Measurements from ENCODE around the gene BAIAP2L1. TPM values are rescaled to one million over a fixed set of nuclear protein-coding genes. Genes with fewer than 3 reads are reported as not detected.
"Not testable (repeated sequence)": the region's sequence is repeated elsewhere in the genome, so short reads cannot be mapped to it uniquely, and the experiment has no call there.

Gene BAIAP2L1
- total and polyA plus RNA-seq, 7 donors = 0.27 to 44.2 (median 3.0) TPM

GRCh38 chr7:98409843-98410242 is 9.0 kb upstream of the BAIAP2L1 start:
- H3K36me3 ChIP-seq = no peaks in the 10 kb centered on the region
- no peak for DNase-seq
- 19 to 68% methylated on average over 3 of the region's 3 CpGs for WGBS, 2 donors
- H3K27ac ChIP-seq = no peak overlapping the region
- TF ChIP-seq POLR2A (IDR thresholded peaks at IDR 0.05) (no peak), EP300 (IDR thresholded peaks at IDR 0.05) (no peak), POLR2AphosphoS5 (IDR thresholded peaks at IDR 0.05) (no peak), CTCF (IDR thresholded peaks at IDR 0.05) (no peak)
- H3K27me3 ChIP-seq = peaks cover 0 to 5% (median 0%) of the 10 kb centered on the region in 3 donors
- no peaks in the 10 kb centered on the region for H3K4me1 ChIP-seq
- no peak overlapping the region for H3K4me3 ChIP-seq
- intact Hi-C loops (cut with DNase I) = no loop called here
- no peaks in the 10 kb centered on the region for H3K9me3 ChIP-seq

- not testable (repeated sequence) for H3K27ac ChIP-seq
These were observed 7.3 kb upstream of the BAIAP2L1 start for GRCh38 chr7:98408146-98408545.

GRCh38 chr7:98406827-98407226 is 5.9 kb upstream of the BAIAP2L1 start:
- H3K27me3 ChIP-seq = peaks cover 2 to 27% (median 12%) of the 10 kb centered on the region in 3 donors
- intact Hi-C loops (cut with DNase I) = no loop called here
- no peaks in the 10 kb centered on the region for H3K9me3 ChIP-seq
- DNase-seq = no peak
- 91% methylated on average over 9 of the region's 9 CpGs for WGBS, 2 donors
- H3K4me3 ChIP-seq = no peak overlapping the region
- H3K4me1 ChIP-seq = no peaks in the 10 kb centered on the region
- H3K36me3 ChIP-seq = no peaks in the 10 kb centered on the region
- no peak overlapping the region for H3K27ac ChIP-seq
- TF ChIP-seq EP300 (IDR thresholded peaks at IDR 0.05) (no peak), CTCF (IDR thresholded peaks at IDR 0.05) (no peak), POLR2AphosphoS5 (IDR thresholded peaks at IDR 0.05) (no peak), POLR2A (IDR thresholded peaks at IDR 0.05) (no peak)

More at GRCh38 chr7:98408146-98408545, 7.3 kb upstream of the BAIAP2L1 start:
- H3K36me3 ChIP-seq; intact Hi-C loops (cut with DNase I); H3K4me1 ChIP-seq; DNase-seq; H3K4me3 ChIP-seq; H3K9me3 ChIP-seq: not testable (repeated sequence)
- peaks cover 0 to 19% (median 0%) of the 10 kb centered on the region in 3 donors for H3K27me3 ChIP-seq
- WGBS, 2 donors = 94 to 95% methylated on average over 7 of the region's 7 CpGs

- H3K27ac ChIP-seq = no peak overlapping the region
- peaks cover 10 to 45% (median 27%) of the 10 kb centered on the region in 3 donors for H3K27me3 ChIP-seq
- no peak for DNase-seq
- peaks cover 0 to 16% (median 13%) of the 10 kb centered on the region in 4 donors for H3K4me1 ChIP-seq
- no peaks in the 10 kb centered on the region for H3K9me3 ChIP-seq
- intact Hi-C loops (cut with DNase I) = no loop called here
- WGBS, 2 donors = 32 to 57% methylated on average over 2 of the region's 2 CpGs
- no peak overlapping the region for H3K4me3 ChIP-seq
- no peaks in the 10 kb centered on the region for H3K36me3 ChIP-seq
- no peak for TF ChIP-seq EP300 (IDR thresholded peaks at IDR 0.05)
- no peak for TF ChIP-seq POLR2A (IDR thresholded peaks at IDR 0.05)
- TF ChIP-seq CTCF (IDR thresholded peaks at IDR 0.05) = no peak
- no peak for TF ChIP-seq POLR2AphosphoS5 (IDR thresholded peaks at IDR 0.05)
These were observed 4.0 kb upstream of the BAIAP2L1 start for GRCh38 chr7:98404840-98405239.

GRCh38 chr7:98399890-98400541 is 874 bp downstream of the BAIAP2L1 start:
- DNase-seq = no peak
- intact Hi-C loops (cut with DNase I) = no loop called here
- 8 to 10% methylated on average over 21 of the region's 22 CpGs for WGBS, 2 donors
- H3K27me3 ChIP-seq = peaks cover 10 to 47% (median 27%) of the 10 kb centered on the region in 3 donors
- H3K27ac ChIP-seq = peak overlapping the region in 1 of 4 donors; percentile 55
- no peak for TF ChIP-seq POLR2AphosphoS5 (IDR thresholded peaks at IDR 0.05)
- TF ChIP-seq POLR2A (IDR thresholded peaks at IDR 0.05) = no peak
- TF ChIP-seq EP300 (IDR thresholded peaks at IDR 0.05) = no peak
- TF ChIP-seq CTCF (IDR thresholded peaks at IDR 0.05) = no peak
- peak overlapping the region in 3 of 4 donors; percentile 43 to 49 (median 47) for H3K4me3 ChIP-seq
- H3K9me3 ChIP-seq = no peaks in the 10 kb centered on the region
- H3K36me3 ChIP-seq = no peaks in the 10 kb centered on the region
- peaks cover 0 to 19% (median 15%) of the 10 kb centered on the region in 4 donors for H3K4me1 ChIP-seq
